ENCODE data around the gene SIL1.
"Not testable (repeated sequence)": the region's sequence is repeated elsewhere in the genome, so short reads cannot be mapped to it uniquely, and the experiment has no call there.

SIL1 gene

GRCh38 chr5:139103762-139104161, 94.4 kb downstream of the SIL1 start:
- DNase-seq, result no peak

- DNase-seq, result no peak
Observed at GRCh38 chr5:139100825-139101224, 97.3 kb downstream of the SIL1 start.

DNA sequence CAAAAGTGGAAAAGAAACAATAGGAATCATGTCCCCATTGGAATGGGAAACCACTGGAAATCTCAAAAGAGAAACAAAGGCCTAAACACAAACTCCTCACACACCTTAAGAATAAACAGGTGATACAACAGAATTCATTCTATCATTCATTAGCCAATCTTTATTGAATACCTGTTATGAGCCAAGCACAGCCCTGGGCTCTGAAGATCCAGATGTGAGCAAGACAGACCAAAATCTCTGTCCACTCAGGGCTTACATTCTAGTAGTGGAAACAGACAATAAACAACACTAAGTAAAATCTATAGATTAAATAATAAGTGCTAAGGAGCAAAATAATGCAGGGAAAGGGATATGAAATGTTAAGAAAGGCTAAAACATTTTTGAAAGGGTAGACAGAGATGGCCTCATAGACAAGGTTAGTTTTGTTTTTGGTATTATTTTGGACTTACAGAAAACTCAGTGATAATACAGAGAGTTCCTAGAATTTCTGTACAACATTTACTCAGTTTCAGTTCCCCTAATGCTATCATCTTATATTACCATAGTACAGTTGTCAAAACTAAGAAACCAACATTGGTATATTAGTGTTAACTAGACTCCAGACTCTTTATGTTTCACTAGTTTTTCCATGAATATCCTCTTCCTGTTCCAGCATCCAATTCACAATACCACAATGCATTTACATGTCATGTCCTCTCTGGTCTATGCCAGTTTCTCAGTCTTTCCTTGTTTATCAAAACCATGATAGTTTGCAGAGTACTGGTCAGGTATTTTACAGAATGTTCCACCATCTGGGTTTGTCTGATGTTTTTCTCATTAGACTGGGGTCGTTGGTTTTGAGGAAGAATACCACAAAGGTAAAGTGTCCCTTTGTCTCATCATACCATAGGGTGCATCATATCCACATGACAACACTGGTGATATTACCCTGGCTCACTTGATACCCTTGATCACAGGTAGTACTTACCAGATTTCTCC, 103.7 kb downstream of the SIL1 start:
- DNase-seq, result no peak

GRCh38 chr5:139092741-139093343, 105.3 kb downstream of the SIL1 start:
- no peak for DNase-seq

GRCh38 chr5:139091439-139092156, 106.6 kb downstream of the SIL1 start:
- DNase-seq, result no peak

GRCh38 chr5:139090581-139090980, 107.6 kb downstream of the SIL1 start:
- DNase-seq, result no peak

DNA sequence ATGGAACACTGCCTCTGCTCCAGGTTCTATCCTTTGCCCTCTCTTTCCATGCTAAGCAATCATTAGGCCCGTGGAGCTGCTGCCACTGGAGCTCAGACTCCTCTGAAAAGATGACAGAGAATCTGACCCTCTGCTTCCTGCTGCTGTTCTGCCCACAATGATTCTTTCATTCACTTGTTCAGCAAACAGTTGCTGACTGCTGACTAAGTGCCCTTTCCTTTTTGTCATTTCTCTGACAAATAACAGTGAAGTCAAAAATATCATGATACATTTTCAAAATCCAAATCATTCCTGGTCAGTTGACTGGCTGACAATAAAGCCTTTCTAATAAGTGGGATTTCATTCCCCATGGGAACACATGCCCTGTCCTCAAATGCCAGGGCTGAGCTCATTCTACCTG, 110.1 kb downstream of the SIL1 start:
- no peak for DNase-seq

GRCh38 chr5:139082813-139083498, 115.2 kb downstream of the SIL1 start:
- DNase-seq, result no peak

- DNase-seq, result no peak
Observed at GRCh38 chr5:139079991-139080610, 118.1 kb downstream of the SIL1 start.

GRCh38 chr5:139079225-139079990, 118.8 kb downstream of the SIL1 start:
- DNase-seq, result no peak

- no peak for DNase-seq
Observed at GRCh38 chr5:139078345-139078744, 119.8 kb downstream of the SIL1 start.

DNA sequence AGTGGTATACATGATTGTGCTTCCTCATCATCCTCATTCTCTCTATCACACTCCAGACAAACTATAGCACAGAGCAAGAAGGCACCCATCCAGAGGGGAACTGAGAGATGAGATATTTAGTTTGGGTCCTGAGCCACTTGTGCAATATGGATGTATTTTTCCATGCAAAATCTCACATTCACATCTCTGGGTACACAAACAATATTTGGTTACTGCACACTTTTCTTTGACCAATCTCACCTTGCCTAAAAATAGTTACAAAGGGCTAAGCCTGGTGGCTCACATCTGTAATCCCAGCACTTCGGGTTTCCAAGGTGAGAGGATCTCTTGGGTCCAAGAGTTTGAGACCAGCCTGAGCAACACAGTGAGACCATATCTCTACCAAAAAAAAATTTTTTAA, 120.3 kb downstream of the SIL1 start:
- no peak for DNase-seq

DNA sequence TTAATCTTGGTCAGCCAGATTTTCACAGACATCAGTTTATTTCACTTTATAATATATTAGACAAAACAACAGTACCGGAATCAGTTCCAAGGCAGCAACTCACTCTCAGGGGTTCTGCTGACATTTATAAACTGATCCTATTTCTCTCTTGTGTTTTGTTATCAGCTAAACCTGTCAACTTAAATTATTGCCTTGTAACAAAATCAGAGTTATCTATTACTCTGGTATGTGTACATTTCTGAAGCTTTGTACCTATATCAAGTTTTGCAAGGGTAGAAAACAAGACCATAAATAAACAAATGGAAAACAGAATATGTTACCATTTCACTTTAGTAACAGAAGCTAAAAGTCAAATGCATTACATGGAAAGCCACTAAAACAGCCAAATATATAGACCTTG, 122.1 kb downstream of the SIL1 start:
- DNase-seq, result no peak

DNA sequence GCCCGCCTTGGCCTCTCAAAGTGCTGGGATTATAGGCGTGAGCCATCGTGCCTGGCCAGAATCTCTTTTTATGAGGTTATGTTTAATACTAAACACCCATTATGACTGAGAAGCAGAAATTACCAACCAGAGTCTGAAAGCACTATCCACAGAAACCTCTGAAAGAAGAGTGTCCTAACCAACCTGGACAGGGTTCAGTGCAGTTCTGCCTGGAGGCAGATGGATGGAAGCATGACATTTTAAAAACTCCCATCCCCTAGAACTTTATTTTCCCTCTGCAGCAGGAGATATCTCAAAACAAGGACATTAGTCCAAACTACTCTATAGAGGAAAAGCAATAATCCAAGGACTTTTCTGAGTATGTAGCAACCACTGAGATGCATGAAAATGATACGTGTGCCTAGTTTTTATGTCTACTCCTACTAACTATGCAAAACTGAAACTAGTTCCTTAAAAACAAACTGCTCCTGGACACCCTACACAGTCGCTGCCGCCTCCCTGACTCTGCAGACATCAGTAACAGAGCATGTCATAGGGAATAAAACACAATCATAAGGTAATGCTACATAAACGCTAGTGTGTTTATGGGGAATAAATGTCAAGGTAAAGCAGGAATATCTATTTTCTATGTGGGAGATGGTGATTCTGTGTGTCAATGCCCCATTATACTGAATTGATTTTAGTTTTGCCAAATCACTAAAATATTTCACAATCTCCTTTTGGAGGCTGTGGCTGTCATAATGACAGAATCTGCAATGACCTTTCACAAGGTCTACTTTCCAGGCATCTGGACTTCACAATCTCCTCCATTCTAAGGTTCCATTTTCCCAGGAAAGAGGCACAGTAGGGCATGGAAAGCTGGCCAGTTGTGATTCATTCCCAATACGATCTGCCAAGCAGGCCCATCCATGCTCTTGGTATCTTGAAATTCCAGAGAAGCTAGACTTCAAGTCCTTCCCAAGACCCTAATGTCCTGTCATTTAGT, 122.8 kb downstream of the SIL1 start:
- DNase-seq, result no peak

DNA sequence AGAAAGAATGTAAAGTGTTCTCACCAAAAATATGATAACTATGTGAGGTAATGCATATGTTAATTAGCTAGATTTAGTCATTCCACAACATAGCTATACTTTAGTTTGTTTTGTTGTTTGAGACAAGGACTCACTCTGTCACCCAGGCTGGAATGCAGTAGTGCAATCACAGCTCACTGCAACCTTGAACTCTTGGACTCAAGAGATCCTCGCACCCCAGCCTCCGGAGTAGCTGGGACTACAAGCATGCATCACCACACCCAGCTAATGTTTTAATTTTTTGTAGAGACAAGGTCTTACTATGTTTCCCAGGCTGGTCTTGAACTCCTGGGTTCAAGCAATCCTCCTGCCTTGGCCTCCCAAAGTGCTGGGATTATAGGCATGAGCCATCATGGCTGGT, 124.2 kb downstream of the SIL1 start:
- not testable (repeated sequence) for DNase-seq

- no peak for DNase-seq
Observed at GRCh38 chr5:139068494-139069151, 129.5 kb downstream of the SIL1 start.

DNA sequence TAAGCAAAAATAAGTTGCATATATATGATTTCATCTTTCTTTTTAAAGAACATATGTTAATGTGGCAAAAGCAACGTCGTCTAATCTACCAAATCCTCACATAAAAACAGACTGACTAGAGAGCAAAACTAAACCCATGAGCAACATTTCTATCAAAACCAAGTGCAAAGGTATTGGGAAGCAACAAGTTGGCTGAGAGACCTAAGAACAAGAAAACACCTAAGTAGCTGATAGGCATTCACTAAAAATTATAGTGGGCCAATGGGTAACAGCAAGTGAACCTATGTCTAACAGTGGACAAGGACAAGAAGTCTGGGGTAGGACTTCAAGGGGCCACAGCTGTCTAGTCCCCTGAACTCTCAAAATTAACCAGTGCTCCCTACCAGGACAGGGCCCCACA, 130.1 kb downstream of the SIL1 start:
- DNase-seq, result no peak

GRCh38 chr5:139065306-139065705, 132.9 kb downstream of the SIL1 start:
- no peak for DNase-seq

DNA sequence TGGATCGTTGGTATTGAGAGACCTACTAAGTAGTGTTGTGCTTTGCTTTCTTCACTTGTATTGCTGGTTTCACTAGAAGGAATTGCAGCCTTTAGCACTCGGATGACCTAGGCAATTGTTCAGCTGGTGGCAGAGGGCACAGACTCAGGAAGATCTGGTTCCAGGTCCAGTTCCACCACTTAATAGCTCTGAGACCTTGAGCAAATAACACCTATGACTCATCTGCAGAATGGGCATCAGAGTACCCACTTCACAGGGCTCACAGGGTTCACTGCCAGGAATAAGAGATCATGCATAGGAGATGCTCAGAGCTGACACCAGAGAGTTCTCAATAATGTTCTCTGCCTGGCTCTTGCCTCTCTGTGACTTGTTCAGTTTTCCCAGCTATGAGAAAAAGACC, 133.6 kb downstream of the SIL1 start:
- DNase-seq, result no peak

DNA sequence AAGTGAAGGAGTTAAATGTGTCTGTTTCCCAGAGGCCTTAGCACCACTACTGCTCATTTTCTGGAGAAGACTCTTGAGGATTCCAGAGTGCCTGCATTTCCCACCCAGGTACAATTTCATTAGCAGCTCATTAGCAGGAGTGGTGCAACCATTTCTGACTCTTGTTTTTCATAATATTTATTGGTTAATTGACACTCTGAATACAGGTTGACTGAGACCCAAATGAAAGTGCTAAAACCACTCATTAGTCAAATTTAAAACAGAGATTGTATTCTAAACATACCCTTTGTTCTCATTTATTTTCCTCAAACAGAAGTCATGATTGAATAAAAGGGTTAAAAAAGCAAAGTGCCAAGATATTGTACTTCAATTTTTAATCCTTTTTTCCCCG, 134.5 kb downstream of the SIL1 start:
- DNase-seq, result no peak
